Mucosa of descending colon (tissue), 3 donors: ENCODE data around the gene GPR157. TPM values are rescaled to one million over a fixed set of nuclear protein-coding genes. Genes with fewer than 3 reads are reported as not detected.
A peak's percentile ranks its signal among the peaks of the same experiment; 100 is the strongest.

ENCODE experiments used
- ATAC-seq: fragments of 200-7000 bp; cut with Tn5 transposase; one replicate; pipeline ENCODE4 v1.9.1; 2020; ENCODE audit warnings: mild to moderate bottlenecking, moderate library complexity
- DNase-seq, 3 donors: peaks; one replicate each; pipeline ENCODE4 v3.0.0-alpha.2; 2020
- H3K36me3 ChIP-seq: fragments of 200-600 bp; one replicate; pipeline ENCODE4 v1.8.0; 2021; ENCODE audit warnings: low read depth, mild to moderate bottlenecking
- H3K4me1 ChIP-seq: fragments of 200-600 bp; one replicate; pipeline ENCODE4 v1.8.0; 2021; ENCODE audit warnings: low read depth, mild to moderate bottlenecking
- H3K4me3 ChIP-seq: fragments of 200-600 bp; one replicate; pipeline ENCODE4 v1.8.0; 2021; ENCODE audit warnings: mild to moderate bottlenecking
- H3K9me3 ChIP-seq: fragments of 200-600 bp; one replicate; pipeline ENCODE4 v1.8.0; 2021; ENCODE audit warnings: mild to moderate bottlenecking
- intact Hi-C, 2 donors: fragments of 100-400 bp; cut with DNase I in 1 of 2; cut with micrococcal nuclease in 1 of 2; formaldehyde crosslinking; loops; one replicate each; pipeline versions ENCODE4 v1.11.0 to v1.11.1; 2022; cut with DNase I, micrococcal nuclease
- total RNA-seq, 3 donors: library from RNA; stranded (reverse); fragmentation: NEBNext Ultra II Directional in 2 of 3; extraction: Animal tissue kit (Norgen Biotek cat#: 25700) in 2 of 3; gene quantifications; one replicate each; pipeline versions ENCODE4 v1.2.1 to v1.2.4, GENCODE V29; 2021 to 2023
- TF ChIP-seq, protein P1 (sequence below): fragments of 200-600 bp; IDR thresholded peaks from one replicate; pipeline ENCODE4 v1.8.0; 2022; ENCODE audit warnings: antibody characterized with exemption, mild to moderate bottlenecking
- donor health status: DM: no; HTN: no; CAD: no; lungs with moderate emphysema.
- donor health status: DM: no; HTN: no; CAD: no.
- donor health status: DM: no; HTN: yes; CAD: no.

GPR157 gene
- total RNA-seq, 3 donors from 2014 or later: 7.0 to 8.7 (median 8.1) TPM

GRCh38 chr1:9166289-9167235, 37.7 kb upstream of the GPR157 start:
- intact Hi-C loops: no loop called here
- H3K9me3 ChIP-seq: no peaks in the 10 kb centered on the region
- H3K36me3 ChIP-seq: no peaks in the 10 kb centered on the region
- DNase-seq (no peak), ATAC-seq (no peak)
- TF ChIP-seq, protein P1, sequence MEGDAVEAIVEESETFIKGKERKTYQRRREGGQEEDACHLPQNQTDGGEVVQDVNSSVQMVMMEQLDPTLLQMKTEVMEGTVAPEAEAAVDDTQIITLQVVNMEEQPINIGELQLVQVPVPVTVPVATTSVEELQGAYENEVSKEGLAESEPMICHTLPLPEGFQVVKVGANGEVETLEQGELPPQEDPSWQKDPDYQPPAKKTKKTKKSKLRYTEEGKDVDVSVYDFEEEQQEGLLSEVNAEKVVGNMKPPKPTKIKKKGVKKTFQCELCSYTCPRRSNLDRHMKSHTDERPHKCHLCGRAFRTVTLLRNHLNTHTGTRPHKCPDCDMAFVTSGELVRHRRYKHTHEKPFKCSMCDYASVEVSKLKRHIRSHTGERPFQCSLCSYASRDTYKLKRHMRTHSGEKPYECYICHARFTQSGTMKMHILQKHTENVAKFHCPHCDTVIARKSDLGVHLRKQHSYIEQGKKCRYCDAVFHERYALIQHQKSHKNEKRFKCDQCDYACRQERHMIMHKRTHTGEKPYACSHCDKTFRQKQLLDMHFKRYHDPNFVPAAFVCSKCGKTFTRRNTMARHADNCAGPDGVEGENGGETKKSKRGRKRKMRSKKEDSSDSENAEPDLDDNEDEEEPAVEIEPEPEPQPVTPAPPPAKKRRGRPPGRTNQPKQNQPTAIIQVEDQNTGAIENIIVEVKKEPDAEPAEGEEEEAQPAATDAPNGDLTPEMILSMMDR: no peak
- H3K4me3 ChIP-seq: no peak overlapping the region
- no peaks in the 10 kb centered on the region for H3K4me1 ChIP-seq

DNA sequence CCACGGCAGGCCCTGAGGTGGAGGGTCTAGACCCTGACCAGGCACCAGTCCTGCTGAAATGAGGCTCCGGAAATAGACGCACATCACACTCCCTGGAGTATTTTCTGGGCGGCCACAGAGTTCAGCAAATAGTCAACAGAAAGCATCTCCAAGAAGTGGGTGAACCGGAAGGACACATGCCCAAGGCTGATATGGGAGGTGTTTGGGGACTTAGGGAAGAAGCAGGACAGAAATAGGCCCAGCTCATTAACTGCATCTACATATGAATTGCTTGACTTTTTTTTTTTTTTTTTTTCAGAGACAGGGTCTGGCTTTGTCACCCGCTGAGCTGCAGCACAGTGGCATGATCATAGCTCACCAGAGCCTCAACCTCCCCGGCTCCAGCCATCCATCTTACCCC, 36.5 kb upstream of the GPR157 start:
- DNase-seq (no peak), ATAC-seq (no peak)
- intact Hi-C loops: no loop called here
- no peaks in the 10 kb centered on the region for H3K36me3 ChIP-seq
- no peaks in the 10 kb centered on the region for H3K4me1 ChIP-seq
- TF ChIP-seq, protein P1: no peak
- no peak overlapping the region for H3K4me3 ChIP-seq
- no peaks in the 10 kb centered on the region for H3K9me3 ChIP-seq

DNA sequence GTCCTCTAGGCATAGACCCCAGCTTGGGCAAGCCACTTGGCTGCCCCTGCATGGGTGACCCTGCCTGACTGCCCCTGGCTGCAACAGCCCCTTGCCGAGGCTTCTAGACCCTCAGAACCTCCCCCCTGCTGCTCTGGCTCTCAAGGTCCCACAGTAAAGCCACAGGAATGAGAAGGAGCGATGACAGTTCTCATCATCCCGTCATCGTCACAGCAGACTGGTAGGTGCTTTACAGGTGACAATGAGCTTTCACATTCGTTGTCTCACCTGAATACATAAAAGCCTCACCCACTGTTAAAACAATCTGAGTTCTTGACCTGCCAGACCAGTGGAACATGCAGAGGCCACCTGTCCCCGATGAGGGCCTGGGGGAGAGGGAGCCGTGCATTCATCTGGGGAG, 36.0 kb upstream of the GPR157 start:
- Histone ChIP-seq H3K36me3 (no peaks in the 10 kb centered on the region), H3K4me3 (no peak overlapping the region), H3K4me1 (no peaks in the 10 kb centered on the region), H3K9me3 (no peaks in the 10 kb centered on the region)
- intact Hi-C loops: no loop called here
- TF ChIP-seq, protein P1: no peak
- DNase-seq (no peak), ATAC-seq (peak; percentile 48)

DNA sequence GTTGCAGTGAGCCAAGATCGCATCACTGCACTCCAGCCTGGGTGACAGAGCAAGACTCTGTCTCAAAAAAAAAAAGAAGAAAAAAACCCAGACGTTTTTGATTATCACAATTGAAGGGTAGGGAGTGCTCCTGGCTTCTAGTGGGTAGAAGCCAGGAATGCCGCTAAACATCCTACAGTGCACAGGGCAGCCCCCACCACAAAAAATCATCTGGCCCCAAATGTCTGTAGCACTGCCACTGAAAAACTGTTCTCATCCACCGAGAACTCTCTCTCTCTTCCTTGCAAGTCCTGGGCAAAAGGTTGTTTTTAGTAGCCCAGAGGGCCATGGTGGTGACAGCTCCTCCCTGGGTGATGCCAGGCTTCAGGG, 35.6 kb upstream of the GPR157 start:
- no peaks in the 10 kb centered on the region for H3K36me3 ChIP-seq
- intact Hi-C loops: no loop called here
- DNase-seq (no peak), ATAC-seq (no peak)
- H3K9me3 ChIP-seq: no peaks in the 10 kb centered on the region
- TF ChIP-seq, protein P1: no peak
- H3K4me1 ChIP-seq: no peaks in the 10 kb centered on the region
- no peak overlapping the region for H3K4me3 ChIP-seq

DNA sequence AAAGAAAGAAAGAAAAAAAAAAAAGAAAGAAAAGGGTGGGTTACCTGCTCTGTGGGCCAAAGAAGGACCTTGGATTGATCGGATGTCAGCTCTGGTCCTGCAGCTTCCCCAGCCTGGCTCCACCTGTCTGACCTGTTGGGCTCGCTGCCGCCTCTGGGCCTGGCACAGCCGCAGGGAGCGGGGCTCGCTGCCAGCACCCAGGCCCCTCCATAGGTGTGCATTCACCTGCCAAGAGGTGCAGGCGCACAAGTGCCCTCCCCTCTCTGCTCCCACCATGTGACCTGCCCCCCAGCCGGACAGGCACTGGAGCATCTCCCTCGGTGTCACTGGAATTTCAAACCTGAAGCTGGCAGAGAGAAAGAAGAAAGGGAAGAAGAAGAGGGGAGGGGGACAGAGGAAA, 33.1 kb upstream of the GPR157 start:
- TF ChIP-seq, protein P1: no peak
- ATAC-seq (no peak), DNase-seq (no peak)
- Histone ChIP-seq H3K4me3 (no peak overlapping the region), H3K36me3 (no peaks in the 10 kb centered on the region), H3K4me1 (no peaks in the 10 kb centered on the region), H3K9me3 (no peaks in the 10 kb centered on the region)
- intact Hi-C loops: no loop called here
